ENCODE results near the gene SLIT1. TPM values are rescaled to one million over a fixed set of nuclear protein-coding genes. Genes with fewer than 3 reads are reported as not detected.
"Not testable (repeated sequence)": the region's sequence is repeated elsewhere in the genome, so short reads cannot be mapped to it uniquely, and the experiment has no call there.

The SLIT1 gene
- total and polyA plus RNA-seq, 12 donors, result 0.05 to 0.65 (median 0.15) TPM

DNA sequence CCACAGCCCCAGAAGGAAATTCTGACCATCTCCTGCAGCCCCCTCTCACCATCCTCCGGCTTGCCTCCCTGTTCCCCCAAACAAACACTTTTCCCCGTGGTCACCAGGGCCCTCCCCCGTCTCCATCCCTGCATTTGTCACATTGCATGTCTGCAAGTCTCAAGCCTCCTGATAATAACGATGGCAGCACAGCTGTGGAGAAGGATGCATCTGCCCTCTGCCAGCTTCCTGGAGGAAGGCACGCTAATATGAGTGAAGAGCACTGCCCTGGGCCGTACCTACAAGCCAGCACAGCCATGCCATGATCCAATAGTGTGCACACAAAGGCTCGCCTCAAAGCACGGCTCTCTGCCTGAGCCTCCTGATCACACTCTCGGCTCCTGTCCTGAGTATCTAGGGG lies 98.5 kb downstream of the SLIT1 start:
- WGBS, 4 donors, result 53 to 74% (median 56%) methylated on average over 8 to 9 of the region's 9 CpGs
- no peak for DNase-seq

GRCh38 chr10:97086530-97086929 lies 99.2 kb downstream of the SLIT1 start:
- no peak for TF ChIP-seq CTCF (IDR thresholded peaks at IDR 0.05)
- TF ChIP-seq POLR2A (IDR thresholded peaks at IDR 0.05), result no peak
- H3K4me3 ChIP-seq, result no peak overlapping the region
- no peak for DNase-seq
- no peak overlapping the region for H3K27ac ChIP-seq
- 80 to 91% (median 85%) methylated on average over 1 of the region's 1 CpG for WGBS, 4 donors
- intact Hi-C loops (cut with DNase I), result no loop called here
- no peaks in the 10 kb centered on the region for H3K27me3 ChIP-seq
- no peaks in the 10 kb centered on the region for H3K9me3 ChIP-seq (replicated peaks in 1 of 3)
- no peaks in the 10 kb centered on the region for H3K4me1 ChIP-seq (replicated peaks in 1 of 2)
- no peaks in the 10 kb centered on the region for H3K36me3 ChIP-seq (replicated peaks in 1 of 2)

More for the DNA sequence above, 98.5 kb downstream of the SLIT1 start:
- H3K27ac ChIP-seq, result no peak overlapping the region
- H3K4me3 ChIP-seq, result no peak overlapping the region
- intact Hi-C loops (cut with DNase I), result no loop called here
- no peaks in the 10 kb centered on the region for H3K4me1 ChIP-seq (replicated peaks in 1 of 2)
- no peaks in the 10 kb centered on the region for H3K27me3 ChIP-seq
- no peaks in the 10 kb centered on the region for H3K36me3 ChIP-seq (replicated peaks in 1 of 2)
- TF ChIP-seq CTCF (IDR thresholded peaks at IDR 0.05) (no peak), POLR2A (IDR thresholded peaks at IDR 0.05) (no peak)
- H3K9me3 ChIP-seq (replicated peaks in 1 of 3), result no peaks in the 10 kb centered on the region

GRCh38 chr10:97083228-97083829 lies 102.4 kb downstream of the SLIT1 start:
- intact Hi-C loops (cut with DNase I), result no loop called here

DNA sequence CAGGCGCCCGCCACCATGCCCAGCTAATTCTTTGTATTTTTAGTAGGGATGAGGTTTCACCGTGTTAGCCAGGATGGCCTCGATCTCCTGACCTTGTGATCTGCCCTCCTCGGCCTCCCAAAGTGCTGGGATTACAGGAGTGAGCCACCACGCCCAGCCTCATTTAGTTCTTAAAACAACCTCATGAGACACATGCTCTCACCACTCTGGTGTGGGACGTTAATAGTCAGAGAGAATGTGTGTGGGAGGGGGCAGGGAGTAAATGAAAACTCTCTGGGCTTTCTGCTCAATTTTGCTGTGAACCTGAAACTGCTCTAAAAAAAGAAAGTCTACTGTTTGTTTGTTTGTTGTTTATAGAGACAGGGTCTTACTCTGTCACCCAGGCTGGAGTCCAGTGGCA lies 103.2 kb downstream of the SLIT1 start:
- H3K36me3 ChIP-seq (replicated peaks in 1 of 2); DNase-seq; H3K9me3 ChIP-seq (replicated peaks in 1 of 3); H3K27me3 ChIP-seq; H3K4me3 ChIP-seq; H3K27ac ChIP-seq; H3K4me1 ChIP-seq (replicated peaks in 1 of 2); intact Hi-C loops (cut with DNase I): not testable (repeated sequence)
- WGBS, 4 donors, result 74 to 77% (median 76%) methylated on average over 7 of the region's 7 CpGs

More at GRCh38 chr10:97083228-97083829, 102.4 kb downstream of the SLIT1 start:
- WGBS, 4 donors, result 39 to 54% (median 45%) methylated on average over 9 of the region's 9 CpGs
- Histone ChIP-seq H3K36me3 (replicated peaks in 1 of 2) (no peaks in the 10 kb centered on the region), H3K4me1 (replicated peaks in 1 of 2) (no peaks in the 10 kb centered on the region), H3K9me3 (replicated peaks in 1 of 3) (no peaks in the 10 kb centered on the region), H3K27me3 (no peaks in the 10 kb centered on the region), H3K27ac (no peak overlapping the region), H3K4me3 (no peak overlapping the region)
- no peak for DNase-seq
- no peak for TF ChIP-seq POLR2A (IDR thresholded peaks at IDR 0.05)
- no peak for TF ChIP-seq CTCF (IDR thresholded peaks at IDR 0.05)

GRCh38 chr10:97081621-97082235 lies 104.0 kb downstream of the SLIT1 start:
- H3K4me3 ChIP-seq, result no peak overlapping the region
- H3K9me3 ChIP-seq (replicated peaks in 1 of 3), result no peaks in the 10 kb centered on the region
- H3K27ac ChIP-seq, result no peak overlapping the region
- H3K36me3 ChIP-seq (replicated peaks in 1 of 2), result no peaks in the 10 kb centered on the region
- no peaks in the 10 kb centered on the region for H3K4me1 ChIP-seq (replicated peaks in 1 of 2)
- TF ChIP-seq CTCF (IDR thresholded peaks at IDR 0.05) (peak; percentile 27 to 68 (median 58)), POLR2A (IDR thresholded peaks at IDR 0.05) (no peak)
- intact Hi-C loops (cut with DNase I), result no loop called here
- DNase-seq, result peak; percentile 45 to 68 (median 59)
- WGBS, 4 donors, result 15 to 90% (median 20%) methylated on average over 1 to 6 of the region's 6 CpGs
- no peaks in the 10 kb centered on the region for H3K27me3 ChIP-seq

Measured in adrenal gland (tissue), 12 donors.